ENCODE measurements around the gene TYROBP. TPM values are rescaled to one million over a fixed set of nuclear protein-coding genes. Genes with fewer than 3 reads are reported as not detected.

The TYROBP gene
- total RNA-seq, 1 donor from 2014 or later = 460 TPM

- DNase-seq (peak; percentile 80), ATAC-seq (peak; percentile 88 to 93)
- no peaks in the 10 kb centered on the region for H3K36me3 ChIP-seq
- intact Hi-C loops (cut with DNase I) = no loop called here
- no peaks in the 10 kb centered on the region for H3K9me3 ChIP-seq
- peaks cover 18% of the 10 kb centered on the region for H3K4me1 ChIP-seq
- peaks cover 34% of the 10 kb centered on the region for H3K27me3 ChIP-seq (ENCODE audit: low read depth)
- peak within 1 kb of the TSS; percentile 56 for H3K4me3 ChIP-seq
- no peak for TF ChIP-seq CTCF (IDR thresholded peaks at IDR 0.05)
- H3K27ac ChIP-seq = no peak within 1 kb of the TSS
Measured at GRCh38 chr19:35868172-35868822, 39.8 kb downstream of the TYROBP start, which contains the start of gene APLP1. APLP1 (plus strand) TSS chr19:35868574; CDS start chr19:35868637, 63 bp downstream.

DNA sequence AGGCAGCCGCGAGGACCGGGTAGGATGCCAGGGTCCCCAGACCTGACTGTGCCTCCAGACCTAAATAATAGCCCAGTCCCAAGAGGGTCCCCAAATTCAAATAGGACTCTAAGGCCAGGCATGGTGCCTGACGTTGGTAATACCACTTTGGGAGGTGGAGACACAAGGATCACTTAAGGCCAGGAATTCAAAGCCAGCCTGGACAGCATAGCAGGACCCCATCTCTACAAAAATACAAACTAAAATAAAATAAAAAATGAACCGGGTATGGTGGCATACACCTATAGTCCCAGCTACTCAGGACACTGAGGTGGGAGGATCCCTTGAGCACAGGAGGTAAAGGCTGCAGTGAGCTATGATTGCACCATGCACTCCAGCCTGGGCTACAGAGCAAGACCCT is 45.1 kb downstream of the TYROBP start:
- no peaks in the 10 kb centered on the region for H3K9me3 ChIP-seq
- no peak for TF ChIP-seq CTCF (IDR thresholded peaks at IDR 0.05)
- H3K4me3 ChIP-seq = no peak overlapping the region
- no peak overlapping the region for H3K27ac ChIP-seq
- ATAC-seq (no peak), DNase-seq (no peak)
- no peaks in the 10 kb centered on the region for H3K4me1 ChIP-seq
- no peaks in the 10 kb centered on the region for H3K36me3 ChIP-seq
- intact Hi-C loops (cut with DNase I) = no loop called here
- peaks cover 50% of the 10 kb centered on the region for H3K27me3 ChIP-seq (ENCODE audit: low read depth)

DNA sequence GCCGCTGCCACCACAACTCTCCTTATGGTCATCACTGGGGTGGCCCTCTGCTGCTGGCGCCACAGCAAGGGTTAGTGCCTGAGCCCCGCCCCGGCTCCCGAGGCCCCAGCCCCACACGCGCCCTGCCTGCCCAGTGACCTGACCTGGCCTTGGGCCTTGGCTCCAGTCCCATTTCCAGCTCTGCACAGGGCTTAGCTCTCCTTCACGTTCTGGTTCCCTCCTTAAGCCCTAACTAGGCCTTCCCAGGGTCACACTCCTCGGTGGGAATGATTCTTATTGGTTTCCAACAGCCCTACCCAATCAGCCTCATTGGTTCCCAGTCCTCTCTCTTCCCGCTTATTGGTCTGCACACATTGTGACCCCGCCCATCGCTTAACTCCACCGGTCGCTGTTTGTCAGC is 45.6 kb downstream of the TYROBP start:
- DNase-seq = no peak
- no peak for ATAC-seq
- H3K36me3 ChIP-seq = no peaks in the 10 kb centered on the region
- no peak overlapping the region for H3K27ac ChIP-seq
- no peaks in the 10 kb centered on the region for H3K4me1 ChIP-seq
- peaks cover 53% of the 10 kb centered on the region for H3K27me3 ChIP-seq (ENCODE audit: low read depth)
- no peaks in the 10 kb centered on the region for H3K9me3 ChIP-seq
- H3K4me3 ChIP-seq = no peak overlapping the region
- intact Hi-C loops (cut with DNase I) = no loop called here
- TF ChIP-seq CTCF (IDR thresholded peaks at IDR 0.05) = no peak

- no peak for DNase-seq
- no peak overlapping the region for H3K4me3 ChIP-seq
Measured at GRCh38 chr19:35861640-35862160, 46.4 kb downstream of the TYROBP start.

More at GRCh38 chr19:35861640-35862160, 46.4 kb downstream of the TYROBP start:
- no peaks in the 10 kb centered on the region for H3K36me3 ChIP-seq
- peaks cover 62% of the 10 kb centered on the region for H3K27me3 ChIP-seq (ENCODE audit: low read depth)
- intact Hi-C loops (cut with DNase I) = no loop called here
- H3K27ac ChIP-seq = no peak overlapping the region
- no peak for ATAC-seq
- no peak for TF ChIP-seq CTCF (IDR thresholded peaks at IDR 0.05)
- peaks cover 6% of the 10 kb centered on the region for H3K4me1 ChIP-seq
- no peaks in the 10 kb centered on the region for H3K9me3 ChIP-seq
